K562 (cell line): ENCODE measurements around the gene CCT5. TPM values are rescaled to one million over a fixed set of nuclear protein-coding genes. Genes with fewer than 3 reads are reported as not detected.
A peak's percentile ranks its signal among the peaks of the same experiment; 100 is the strongest.

Source experiments
- CREM ChIP-seq: IDR thresholded peaks from 2 replicates; pipeline ENCODE4 v1.6.1; 2014; ENCODE audit warnings: antibody characterized with exemption, low read depth
- E2F3 ChIP-seq: fragments of 250-450 bp; sonication (Bioruptor Pico); IDR thresholded peaks from 2 replicates; pipeline ENCODE4 v1.4.0; 2020; ENCODE audit warnings: mild to moderate bottlenecking
- EHMT2 ChIP-seq: fragments of 450-650 bp; IDR thresholded peaks from 2 replicates; pipeline ENCODE4 v1.6.1; 2018; ENCODE audit warnings: antibody characterized with exemption
- MYNN ChIP-seq, 2 experiments: sonication (generic); formaldehyde crosslinking in 1 of 2; IDR thresholded peaks; 2 replicates each; pipeline versions ENCODE4 v1.5.0 to v1.6.1; 2016 to 2020; ENCODE audit warnings: antibody characterized with exemption in 1 of 2, missing genetic modification reagents in 1 of 2
- NEUROD1 ChIP-seq: fragments of 150-350 bp; IDR thresholded peaks from 2 replicates; pipeline ENCODE4 v1.6.1; 2014; ENCODE audit warnings: borderline replicate concordance, low read length, low read depth; ENCODE audit not compliant: partially characterized antibody
- POLR2G ChIP-seq: fragments of 200-400 bp; formaldehyde crosslinking; IDR thresholded peaks from 2 replicates; pipeline ENCODE4 v1.6.1; 2017; ENCODE audit warnings: low read depth, mild to moderate bottlenecking, antibody characterized with exemption, low read length, moderate library complexity
- POLR2H ChIP-seq: IDR thresholded peaks from 2 replicates; pipeline ENCODE4 v1.6.1; 2016; ENCODE audit warnings: missing genetic modification characterization, low read depth, mild to moderate bottlenecking, control low read depth, missing compliant biosample characterization, moderate library complexity
- ZBTB1 ChIP-seq: sonication (generic); formaldehyde crosslinking; IDR thresholded peaks from 2 replicates; pipeline ENCODE4 v1.8.1; 2023; ENCODE audit warnings: missing genetic modification reagents, low read depth, mild to moderate bottlenecking, borderline replicate concordance
- ZNF134 ChIP-seq: fragments of 250-450 bp; sonication (Bioruptor Pico); conservative IDR thresholded peaks from 2 replicates; pipeline ENCODE4 v1.4.0; 2020
- ZNF174 ChIP-seq: fragments of 250-450 bp; sonication (Bioruptor Pico); IDR thresholded peaks from 2 replicates; pipeline ENCODE4 v1.4.0; 2020; ENCODE audit warnings: mild to moderate bottlenecking
- ZNF3 ChIP-seq: fragments of 250-450 bp; sonication (Bioruptor Pico); IDR thresholded peaks from 2 replicates; pipeline ENCODE4 v1.5.0; 2021; ENCODE audit warnings: mild to moderate bottlenecking, moderate library complexity
- ZNF551 ChIP-seq: fragments of 250-450 bp; sonication (Bioruptor Pico); IDR thresholded peaks from 2 replicates; pipeline ENCODE4 v1.5.0; 2021; ENCODE audit warnings: mild to moderate bottlenecking, moderate library complexity
- polyA plus RNA-seq, 8 experiments: library from polyadenylated mRNA; depleted of rRNA in 4 of 8; stranded (reverse) in 5 of 8; unstranded in 3 of 8; fragments of >200 nt; fragmentation: Nextera tagmentation in 2 of 8; fragmentation: Illumina TruSeq in 1 of 8; extraction: Ambion mirVana in 2 of 8; extraction: Trizol in 1 of 8; gene quantifications; 2 replicates each; pipeline versions ENCODE4 v1.2.1 to v1.2.3, GENCODE V29; 2011 to 2014; ENCODE audit warnings: inconsistent platforms in 1 of 8, missing spikeins in 1 of 8
- total RNA-seq, 7 experiments: library from RNA; depleted of rRNA in 6 of 7; stranded (reverse); fragments of >200 nt in 6 of 7; fragmentation: Illumina TruSeq in 2 of 7; extraction: Trizol in 2 of 7; gene quantifications; 2 replicates each; pipeline versions ENCODE4 v1.2.1 to v1.2.3, GENCODE V29; 2011 to 2021; ENCODE audit warnings: low replicate concordance in 1 of 7
- TF ChIP-seq, protein P1 (sequence below): fragments of 250-450 bp; sonication (Bioruptor Pico); IDR thresholded peaks from 2 replicates; pipeline ENCODE4 v1.5.0; 2021; ENCODE audit warnings: mild to moderate bottlenecking, borderline replicate concordance
- TF ChIP-seq, protein P2 (sequence below), 2 experiments: IDR thresholded peaks in 1 of 2; conservative IDR thresholded peaks in 1 of 2; 2 replicates each; pipeline ENCODE4 v1.6.1; 2016; ENCODE audit warnings: low read depth in 2 of 2, mild to moderate bottlenecking in 1 of 2, missing compliant biosample characterization in 1 of 2, missing genetic modification characterization in 1 of 2, moderate library complexity in 1 of 2
- TF ChIP-seq, protein P3 (sequence below), 2 experiments: fragments of 450-650 bp; conservative IDR thresholded peaks; 2 replicates each; pipeline ENCODE4 v1.6.1; 2017; ENCODE audit warnings: mild to moderate bottlenecking in 2 of 2, moderate library complexity in 2 of 2
- TF ChIP-seq, protein P4 (sequence below): fragments of 250-450 bp; sonication (Bioruptor Pico); IDR thresholded peaks from 2 replicates; pipeline ENCODE4 v1.5.1; 2021; ENCODE audit warnings: mild to moderate bottlenecking
- TF ChIP-seq, protein P5 (sequence below): sonication (generic); formaldehyde crosslinking; IDR thresholded peaks from 2 replicates; pipeline ENCODE4 v1.8.1; 2023; ENCODE audit warnings: mild to moderate bottlenecking, missing genetic modification reagents, moderate library complexity

Gene CCT5
- total and polyA plus RNA-seq, 9 of the 15 experiments (the other 6 are each of a cell fraction or from before 2014, with no cell fraction given) = 782 to 1,606 (median 1,153) TPM

DNA sequence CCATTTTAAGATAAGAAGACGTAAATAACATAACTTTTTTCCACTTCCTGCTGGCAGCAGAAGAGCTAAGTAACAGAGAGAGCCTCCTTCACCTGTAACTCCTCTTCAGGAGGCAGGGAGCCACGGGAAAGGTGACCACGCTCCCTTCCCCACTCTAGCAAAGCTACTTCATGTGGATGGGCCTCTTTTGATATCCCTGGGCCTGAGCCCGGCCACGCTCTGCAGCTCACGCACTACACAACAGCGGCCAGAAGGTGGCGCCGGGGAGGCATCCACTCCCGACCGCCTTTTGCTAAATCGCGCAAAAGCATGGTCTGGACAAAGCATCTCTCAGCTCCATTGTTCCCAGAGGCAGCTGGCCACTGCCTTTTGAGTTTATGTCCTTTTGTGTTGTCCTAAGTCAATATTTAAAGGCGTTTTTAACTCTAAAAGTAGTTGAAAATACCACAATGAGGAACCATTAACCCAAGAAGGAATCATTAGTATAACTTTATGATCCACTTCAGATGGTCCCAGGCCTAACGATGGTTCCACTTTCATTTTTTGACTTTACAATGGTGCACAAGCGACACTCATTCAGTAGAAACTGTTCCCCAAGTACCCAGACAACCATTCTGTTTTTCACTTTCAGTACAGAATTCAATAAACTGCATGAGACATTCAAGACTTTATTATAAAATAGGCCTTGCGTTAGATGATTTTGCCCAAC lies 34.0 kb downstream of the CCT5 start (continued):
- TF ChIP-seq, protein P1, sequence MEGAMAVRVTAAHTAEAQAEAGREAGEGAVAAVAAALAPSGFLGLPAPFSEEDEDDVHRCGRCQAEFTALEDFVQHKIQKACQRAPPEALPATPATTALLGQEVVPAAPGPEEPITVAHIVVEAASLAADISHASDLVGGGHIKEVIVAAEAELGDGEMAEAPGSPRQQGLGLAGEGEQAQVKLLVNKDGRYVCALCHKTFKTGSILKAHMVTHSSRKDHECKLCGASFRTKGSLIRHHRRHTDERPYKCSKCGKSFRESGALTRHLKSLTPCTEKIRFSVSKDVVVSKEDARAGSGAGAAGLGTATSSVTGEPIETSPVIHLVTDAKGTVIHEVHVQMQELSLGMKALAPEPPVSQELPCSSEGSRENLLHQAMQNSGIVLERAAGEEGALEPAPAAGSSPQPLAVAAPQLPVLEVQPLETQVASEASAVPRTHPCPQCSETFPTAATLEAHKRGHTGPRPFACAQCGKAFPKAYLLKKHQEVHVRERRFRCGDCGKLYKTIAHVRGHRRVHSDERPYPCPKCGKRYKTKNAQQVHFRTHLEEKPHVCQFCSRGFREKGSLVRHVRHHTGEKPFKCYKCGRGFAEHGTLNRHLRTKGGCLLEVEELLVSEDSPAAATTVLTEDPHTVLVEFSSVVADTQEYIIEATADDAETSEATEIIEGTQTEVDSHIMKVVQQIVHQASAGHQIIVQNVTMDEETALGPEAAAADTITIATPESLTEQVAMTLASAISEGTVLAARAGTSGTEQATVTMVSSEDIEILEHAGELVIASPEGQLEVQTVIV (CRISPR knock-in tag) = no peak
- TF ChIP-seq, protein P2, sequence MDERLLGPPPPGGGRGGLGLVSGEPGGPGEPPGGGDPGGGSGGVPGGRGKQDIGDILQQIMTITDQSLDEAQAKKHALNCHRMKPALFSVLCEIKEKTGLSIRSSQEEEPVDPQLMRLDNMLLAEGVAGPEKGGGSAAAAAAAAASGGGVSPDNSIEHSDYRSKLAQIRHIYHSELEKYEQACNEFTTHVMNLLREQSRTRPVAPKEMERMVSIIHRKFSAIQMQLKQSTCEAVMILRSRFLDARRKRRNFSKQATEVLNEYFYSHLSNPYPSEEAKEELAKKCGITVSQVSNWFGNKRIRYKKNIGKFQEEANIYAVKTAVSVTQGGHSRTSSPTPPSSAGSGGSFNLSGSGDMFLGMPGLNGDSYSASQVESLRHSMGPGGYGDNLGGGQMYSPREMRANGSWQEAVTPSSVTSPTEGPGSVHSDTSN (CRISPR knock-in tag; IDR thresholded peaks at IDR 0.05; ENCODE audit: low read depth) = no peak
- TF ChIP-seq, protein P2 (tag; conservative IDR thresholded peaks at IDR 0.05; ENCODE audit: low read depth) = no peak
- TF ChIP-seq E2F3 (CRISPR knock-in tag) (0 out of 2 replicates have a peak, but pooled peaks have one; percentile 63), ZNF174 (0 out of 2 replicates have a peak, but pooled peaks have one; percentile 66), ZBTB1 (CRISPR knock-in tag) (no peak), EHMT2 (no peak), MYNN (IDR thresholded peaks at IDR 0.05) (peak; percentile 76; the same call in 1 of the 2 replicates), MYNN (CRISPR knock-in tag; IDR thresholded peaks at IDR 0.05) (no peak), POLR2H (tag) (no peak), ZNF3 (CRISPR knock-in tag) (no peak), ZNF551 (CRISPR knock-in tag) (no peak), NEUROD1 (peak; percentile 27), POLR2G (peak; percentile 59), ZNF134 (CRISPR knock-in tag) (0 out of 2 replicates have a peak, but pooled peaks have one; percentile 12), CREM (peak; percentile 80)
- TF ChIP-seq, protein P3, sequence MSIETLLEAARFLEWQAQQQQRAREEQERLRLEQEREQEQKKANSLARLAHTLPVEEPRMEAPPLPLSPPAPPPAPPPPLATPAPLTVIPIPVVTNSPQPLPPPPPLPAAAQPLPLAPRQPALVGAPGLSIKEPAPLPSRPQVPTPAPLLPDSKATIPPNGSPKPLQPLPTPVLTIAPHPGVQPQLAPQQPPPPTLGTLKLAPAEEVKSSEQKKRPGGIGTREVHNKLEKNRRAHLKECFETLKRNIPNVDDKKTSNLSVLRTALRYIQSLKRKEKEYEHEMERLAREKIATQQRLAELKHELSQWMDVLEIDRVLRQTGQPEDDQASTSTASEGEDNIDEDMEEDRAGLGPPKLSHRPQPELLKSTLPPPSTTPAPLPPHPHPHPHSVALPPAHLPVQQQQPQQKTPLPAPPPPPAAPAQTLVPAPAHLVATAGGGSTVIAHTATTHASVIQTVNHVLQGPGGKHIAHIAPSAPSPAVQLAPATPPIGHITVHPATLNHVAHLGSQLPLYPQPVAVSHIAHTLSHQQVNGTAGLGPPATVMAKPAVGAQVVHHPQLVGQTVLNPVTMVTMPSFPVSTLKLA (conservative IDR thresholded peaks at IDR 0.05) = peak; percentile 55 to 73; a peak in 3 of 4 replicates
- TF ChIP-seq, protein P4, sequence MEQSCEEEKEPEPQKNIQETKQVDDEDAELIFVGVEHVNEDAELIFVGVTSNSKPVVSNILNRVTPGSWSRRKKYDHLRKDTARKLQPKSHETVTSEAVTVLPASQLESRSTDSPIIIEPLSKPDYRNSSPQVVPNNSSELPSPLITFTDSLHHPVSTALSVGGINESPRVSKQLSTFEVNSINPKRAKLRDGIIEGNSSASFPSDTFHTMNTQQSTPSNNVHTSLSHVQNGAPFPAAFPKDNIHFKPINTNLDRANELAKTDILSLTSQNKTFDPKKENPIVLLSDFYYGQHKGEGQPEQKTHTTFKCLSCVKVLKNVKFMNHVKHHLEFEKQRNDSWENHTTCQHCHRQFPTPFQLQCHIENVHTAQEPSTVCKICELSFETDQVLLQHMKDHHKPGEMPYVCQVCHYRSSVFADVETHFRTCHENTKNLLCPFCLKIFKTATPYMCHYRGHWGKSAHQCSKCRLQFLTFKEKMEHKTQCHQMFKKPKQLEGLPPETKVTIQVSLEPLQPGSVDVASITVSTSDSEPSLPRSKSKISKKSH = no peak
- TF ChIP-seq, protein P5, sequence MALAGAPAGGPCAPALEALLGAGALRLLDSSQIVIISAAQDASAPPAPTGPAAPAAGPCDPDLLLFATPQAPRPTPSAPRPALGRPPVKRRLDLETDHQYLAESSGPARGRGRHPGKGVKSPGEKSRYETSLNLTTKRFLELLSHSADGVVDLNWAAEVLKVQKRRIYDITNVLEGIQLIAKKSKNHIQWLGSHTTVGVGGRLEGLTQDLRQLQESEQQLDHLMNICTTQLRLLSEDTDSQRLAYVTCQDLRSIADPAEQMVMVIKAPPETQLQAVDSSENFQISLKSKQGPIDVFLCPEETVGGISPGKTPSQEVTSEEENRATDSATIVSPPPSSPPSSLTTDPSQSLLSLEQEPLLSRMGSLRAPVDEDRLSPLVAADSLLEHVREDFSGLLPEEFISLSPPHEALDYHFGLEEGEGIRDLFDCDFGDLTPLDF (CRISPR knock-in tag) = peak; percentile 13; the same call in 1 of the 2 replicates
